ENCODE results near the gene MDH1. TPM values are rescaled to one million over a fixed set of nuclear protein-coding genes. Genes with fewer than 3 reads are reported as not detected.

MDH1 gene
- total RNA-seq, 1 experiment from 2014 or later = 387 TPM

DNA sequence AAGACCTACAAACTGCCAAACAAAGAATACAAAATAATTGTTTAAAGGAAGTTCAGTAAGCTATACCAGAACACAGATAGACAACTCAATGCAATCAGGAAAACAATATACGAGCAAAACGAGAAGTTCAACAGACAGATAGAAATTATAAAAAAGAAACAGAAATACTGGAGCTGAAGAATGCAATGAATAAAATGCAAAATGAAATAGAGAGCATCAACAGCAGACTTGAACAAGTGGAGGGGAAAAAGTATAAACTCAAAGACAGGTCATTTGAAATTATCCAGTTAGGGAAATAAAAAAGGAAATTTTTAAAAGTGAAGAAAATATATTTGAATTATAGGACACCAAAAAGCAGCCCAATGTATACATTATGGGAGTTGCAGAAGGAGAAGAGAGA, 43.6 kb downstream of the MDH1 start:
- DNase-seq (ENCODE audit: low read depth) = no peak

GRCh38 chr2:63639344-63639743, 50.6 kb downstream of the MDH1 start:
- no peak for DNase-seq (ENCODE audit: low read depth)

DNA sequence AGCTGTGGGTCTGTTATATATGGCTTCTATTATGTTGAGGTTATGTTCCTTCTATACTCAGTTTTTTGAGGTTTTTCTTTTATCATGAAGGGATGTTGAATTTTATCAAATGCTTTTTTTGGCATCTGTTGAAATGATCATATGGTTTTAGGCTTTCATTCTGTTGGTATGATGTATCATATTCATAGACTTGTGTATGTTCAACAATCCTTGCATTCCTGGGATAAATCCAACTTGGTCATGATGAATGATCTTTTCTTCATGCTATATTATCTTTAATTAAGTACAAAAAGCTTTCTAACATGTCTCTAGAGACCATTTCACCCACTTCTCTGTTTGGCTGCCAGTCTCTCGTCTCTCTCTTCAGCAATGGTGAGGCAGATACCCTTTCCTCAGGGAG, 54.2 kb downstream of the MDH1 start:
- DNase-seq (ENCODE audit: low read depth) = no peak

- DNase-seq (ENCODE audit: low read depth) = no peak
These were observed 54.7 kb downstream of the MDH1 start for GRCh38 chr2:63643486-63643885.

GRCh38 chr2:63648632-63649031, 59.9 kb downstream of the MDH1 start:
- no peak for DNase-seq (ENCODE audit: low read depth)

DNA sequence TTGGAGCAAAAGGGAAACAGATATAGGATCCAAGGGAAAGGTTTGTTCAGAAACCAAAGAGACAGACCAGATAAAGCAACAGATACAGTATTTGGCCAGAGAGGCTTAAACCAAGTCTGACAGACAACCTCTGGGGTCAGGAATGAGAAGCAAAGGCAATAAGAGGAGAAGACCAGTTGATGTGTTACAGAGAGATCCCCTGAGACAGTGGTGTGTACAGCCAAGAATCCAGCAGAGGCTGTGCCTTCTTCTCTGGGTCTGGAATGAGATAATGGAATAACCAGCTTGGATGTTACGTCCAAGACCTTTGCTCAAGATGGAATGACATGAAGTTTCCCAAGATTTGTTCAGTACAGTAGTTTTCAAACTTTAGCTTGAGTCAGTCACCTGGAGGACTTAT, 61.1 kb downstream of the MDH1 start:
- no peak for DNase-seq (ENCODE audit: low read depth)

- no peak for DNase-seq (ENCODE audit: low read depth)
These were observed 62.0 kb downstream of the MDH1 start for GRCh38 chr2:63650756-63651155.

DNA sequence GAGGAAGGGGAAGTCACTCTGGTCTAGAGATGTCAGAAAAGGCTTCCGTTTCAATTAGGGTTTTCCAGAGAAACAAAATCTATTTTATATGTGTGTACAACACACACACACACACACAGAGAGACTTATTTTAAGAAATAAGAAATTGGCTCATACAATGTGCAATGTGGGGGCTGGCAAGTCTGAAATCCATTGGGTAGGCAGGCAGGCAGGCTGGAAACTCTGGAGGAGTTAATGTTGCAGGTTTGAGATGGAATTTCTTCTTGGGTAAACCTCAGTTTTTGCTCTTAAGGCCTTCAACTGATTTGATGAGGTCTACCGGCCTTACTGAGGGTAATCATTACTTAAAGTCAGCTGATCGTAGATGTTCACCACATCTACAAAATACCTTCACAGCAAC, 62.6 kb downstream of the MDH1 start:
- DNase-seq (ENCODE audit: low read depth) = no peak

GRCh38 chr2:63651861-63652651, 63.3 kb downstream of the MDH1 start:
- DNase-seq (ENCODE audit: low read depth) = no peak

DNA sequence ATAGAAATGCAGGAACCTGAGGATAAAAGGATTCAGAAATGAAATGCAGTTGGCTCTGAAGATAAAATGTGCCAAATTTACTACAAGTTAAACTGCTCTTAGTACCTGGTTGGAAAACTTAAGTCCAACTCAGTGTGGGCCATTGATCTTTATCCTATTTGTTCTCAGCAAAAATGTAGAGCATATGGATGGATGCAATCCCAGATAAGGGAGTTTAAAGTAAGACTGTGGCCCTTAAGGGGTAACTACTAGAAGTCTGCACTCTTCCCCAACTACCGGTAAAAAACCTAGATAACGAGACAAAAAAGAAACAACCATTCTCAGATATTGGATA, 63.9 kb downstream of the MDH1 start:
- DNase-seq (ENCODE audit: low read depth) = no peak

GRCh38 chr2:63654959-63655358, 66.2 kb downstream of the MDH1 start:
- peak; percentile 54 for DNase-seq (ENCODE audit: low read depth)

Other genes with a start within 250 kb of the MDH1 start
- 6.1 and 11.8 TPM in 2 replicates for gene WDPCP, start 486 bp upstream of the MDH1 start, total RNA-seq (2014; rRNA removed; shearing (Covaris generic))

Data from RPMI7951 (cell line).